ENCODE results near the gene RASGRF1.

Gene RASGRF1

GRCh38 chr15:79073336-79073735 lies 17.2 kb downstream of the RASGRF1 start:
- DNase-seq: no peak
- no peaks in the 10 kb centered on the region for H3F3A ChIP-seq (ENCODE audit: insufficient read depth, low read length)
- no peaks in the 10 kb centered on the region for H3K79me2 ChIP-seq (ENCODE audit: low read length)
- no peak for TF ChIP-seq EZH2 (optimal IDR thresholded peaks at IDR 0.05; ENCODE audit: low read depth, low read length)
- TF ChIP-seq EZH2phosphoT487 (IDR thresholded peaks at IDR 0.05; ENCODE audit: low read length): no peak
- TF ChIP-seq CTCF (IDR thresholded peaks at IDR 0.05; ENCODE audit: low read length): no peak
- no peak overlapping the region for H2AFZ ChIP-seq (ENCODE audit: low read length)
- H3K27me3 ChIP-seq (replicated peaks; ENCODE audit: insufficient read depth, low read length): no peaks in the 10 kb centered on the region
- no peaks in the 10 kb centered on the region for H4K20me1 ChIP-seq (ENCODE audit: insufficient read depth, low read length)
- H3K9me2 ChIP-seq (replicated peaks; ENCODE audit: insufficient read depth, low read length): no peaks in the 10 kb centered on the region
- H3K4me2 ChIP-seq (ENCODE audit: low read depth, low read length): no peak overlapping the region
- H3K36me3 ChIP-seq (replicated peaks; ENCODE audit: insufficient read depth, low read length): no peaks in the 10 kb centered on the region
- no peaks in the 10 kb centered on the region for H3K9me3 ChIP-seq (replicated peaks; ENCODE audit: insufficient read depth, low read length)
- H3K4me1 ChIP-seq (ENCODE audit: low read length): no peaks in the 10 kb centered on the region
- no peak overlapping the region for H3K9ac ChIP-seq (ENCODE audit: low read length)
- no peak overlapping the region for H3K4me3 ChIP-seq (ENCODE audit: low read length)
- no peak overlapping the region for H3K27ac ChIP-seq (ENCODE audit: low read length)

DNA sequence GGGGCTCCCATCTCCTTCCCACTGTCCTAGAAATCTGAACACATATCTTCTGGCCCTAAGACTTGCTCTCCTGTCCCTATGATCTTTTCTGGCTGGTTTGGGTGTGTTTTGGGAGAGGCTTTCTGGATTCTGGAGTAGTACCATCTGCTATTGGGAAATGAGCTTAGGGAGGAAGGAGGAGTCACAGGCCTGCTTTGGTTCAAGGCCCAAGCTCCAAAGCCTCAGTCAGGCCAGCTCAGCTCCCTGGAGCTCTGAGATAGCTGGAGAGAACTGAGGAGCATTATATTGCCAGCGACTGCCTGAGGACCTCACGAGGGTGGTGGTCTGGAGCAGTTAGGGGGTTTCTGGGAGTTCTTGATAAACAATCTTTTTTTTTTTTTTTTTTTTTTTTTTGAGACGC lies 18.7 kb downstream of the RASGRF1 start:
- no peak overlapping the region for H3K4me3 ChIP-seq (ENCODE audit: low read length)
- no peaks in the 10 kb centered on the region for H4K20me1 ChIP-seq (ENCODE audit: insufficient read depth, low read length)
- H3K36me3 ChIP-seq (replicated peaks; ENCODE audit: insufficient read depth, low read length): no peaks in the 10 kb centered on the region
- H3K27ac ChIP-seq (ENCODE audit: low read length): no peak overlapping the region
- H2AFZ ChIP-seq (ENCODE audit: low read length): no peak overlapping the region
- no peaks in the 10 kb centered on the region for H3K9me3 ChIP-seq (replicated peaks; ENCODE audit: insufficient read depth, low read length)
- no peaks in the 10 kb centered on the region for H3K9me2 ChIP-seq (replicated peaks; ENCODE audit: insufficient read depth, low read length)
- H3K4me1 ChIP-seq (ENCODE audit: low read length): peaks cover 5% of the 10 kb centered on the region; the same call in 1 of the 2 replicates
- H3F3A ChIP-seq (ENCODE audit: insufficient read depth, low read length): no peaks in the 10 kb centered on the region
- no peaks in the 10 kb centered on the region for H3K79me2 ChIP-seq (ENCODE audit: low read length)
- TF ChIP-seq CTCF (IDR thresholded peaks at IDR 0.05; ENCODE audit: low read length): no peak
- no peak for TF ChIP-seq EZH2phosphoT487 (IDR thresholded peaks at IDR 0.05; ENCODE audit: low read length)
- TF ChIP-seq EZH2 (optimal IDR thresholded peaks at IDR 0.05; ENCODE audit: low read depth, low read length): no peak
- no peak overlapping the region for H3K4me2 ChIP-seq (ENCODE audit: low read depth, low read length)
- H3K27me3 ChIP-seq (replicated peaks; ENCODE audit: insufficient read depth, low read length): no peaks in the 10 kb centered on the region
- no peak for DNase-seq
- H3K9ac ChIP-seq (ENCODE audit: low read length): no peak overlapping the region

DNA sequence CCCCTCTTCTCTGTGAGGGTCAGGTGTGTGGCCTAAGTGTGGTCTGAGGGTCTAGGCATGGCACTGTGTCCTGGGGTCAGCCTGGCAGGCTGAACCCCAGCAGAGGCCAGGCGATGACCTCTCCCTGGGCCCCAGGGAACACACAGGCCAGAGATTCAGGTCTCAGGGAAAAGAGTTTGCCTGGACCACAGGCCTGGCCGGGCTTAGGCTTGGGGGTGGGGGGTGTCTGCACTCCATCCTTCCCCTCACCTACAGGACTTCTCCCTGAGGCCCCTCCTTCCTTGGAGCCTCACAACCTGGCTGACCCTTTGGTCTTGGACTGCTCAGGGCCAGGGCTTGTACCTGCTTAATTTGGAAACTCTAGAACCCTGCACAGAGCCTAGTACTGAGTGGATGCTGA lies 21.8 kb downstream of the RASGRF1 start:
- Histone ChIP-seq H3K27ac (ENCODE audit: low read length) (no peak overlapping the region), H3K27me3 (replicated peaks; ENCODE audit: insufficient read depth, low read length) (no peaks in the 10 kb centered on the region), H4K20me1 (ENCODE audit: insufficient read depth, low read length) (no peaks in the 10 kb centered on the region), H3K36me3 (replicated peaks; ENCODE audit: insufficient read depth, low read length) (no peaks in the 10 kb centered on the region), H3K4me2 (ENCODE audit: low read depth, low read length) (no peak overlapping the region), H2AFZ (ENCODE audit: low read length) (no peak overlapping the region), H3K9me3 (replicated peaks; ENCODE audit: insufficient read depth, low read length) (no peaks in the 10 kb centered on the region), H3K9me2 (replicated peaks; ENCODE audit: insufficient read depth, low read length) (no peaks in the 10 kb centered on the region), H3K9ac (ENCODE audit: low read length) (no peak overlapping the region), H3K4me1 (ENCODE audit: low read length) (peaks cover 21% of the 10 kb centered on the region), H3K79me2 (ENCODE audit: low read length) (no peaks in the 10 kb centered on the region), H3K4me3 (ENCODE audit: low read length) (no peak overlapping the region), H3F3A (ENCODE audit: insufficient read depth, low read length) (no peaks in the 10 kb centered on the region)
- no peak for TF ChIP-seq EZH2 (optimal IDR thresholded peaks at IDR 0.05; ENCODE audit: low read depth, low read length)
- TF ChIP-seq EZH2phosphoT487 (IDR thresholded peaks at IDR 0.05; ENCODE audit: low read length): no peak
- no peak for TF ChIP-seq CTCF (IDR thresholded peaks at IDR 0.05; ENCODE audit: low read length)
- no peak for DNase-seq

Data from MM.1S (cell line).